ENCODE measurements around the gene COMMD9.
"Not testable (repeated sequence)": the region's sequence is repeated elsewhere in the genome, so short reads cannot be mapped to it uniquely, and the experiment has no call there.

Gene COMMD9

DNA sequence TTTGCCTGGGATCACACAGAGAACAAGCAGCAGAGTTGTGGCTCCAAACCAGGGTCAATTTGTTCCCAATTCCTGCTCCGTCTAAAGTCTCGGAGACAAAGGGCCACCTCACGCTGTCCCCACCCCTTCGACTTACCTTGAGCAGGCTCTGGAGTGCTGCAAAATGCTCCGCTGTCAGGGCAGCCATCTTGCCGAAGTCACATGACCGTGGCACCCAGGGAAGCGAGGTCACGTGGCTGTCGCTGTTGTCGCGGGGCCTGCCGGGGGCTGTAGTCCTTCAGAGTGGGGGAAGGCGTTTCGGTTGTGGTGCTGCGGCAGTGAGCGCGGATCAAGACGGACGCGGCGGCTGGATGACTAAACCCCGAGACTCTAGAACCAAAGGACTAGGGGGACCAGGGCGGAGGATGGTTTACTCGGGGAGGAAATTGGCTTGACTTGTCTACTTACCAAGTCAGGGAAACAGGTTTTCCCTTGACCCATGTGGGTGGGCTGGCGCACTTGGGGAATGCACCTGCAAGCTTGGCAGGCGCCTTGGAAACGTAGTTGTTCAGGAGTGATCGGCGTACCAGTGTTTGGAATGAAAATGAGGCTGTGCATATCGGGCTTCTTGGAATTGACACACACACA lies at the start of gene COMMD9:
TSS of gene COMMD9 (minus strand) at position 199 of the 627 bp plus-strand sequence. CDS start at position 187, 12 bp downstream.
- peak; percentile 91 for DNase-seq (ENCODE audit: low read depth)

DNA sequence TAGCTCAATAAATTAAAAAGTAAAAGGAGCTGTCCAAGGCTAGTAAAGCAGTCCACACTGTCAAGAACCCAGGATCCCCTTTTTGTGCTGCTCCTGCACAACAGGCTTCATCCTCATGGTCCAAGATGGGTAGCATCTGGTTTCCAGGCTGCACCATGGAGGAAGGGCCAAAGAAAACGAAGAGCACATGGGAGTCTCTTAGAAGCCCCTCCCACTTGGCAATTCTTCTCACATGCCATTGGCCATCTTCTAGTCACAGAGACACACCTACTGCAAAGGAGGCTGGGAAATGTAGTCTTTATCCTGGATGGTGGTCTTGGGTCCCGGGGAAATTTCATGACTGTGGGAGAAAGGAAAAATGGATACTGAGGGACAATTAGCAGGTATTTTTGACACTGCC lies 44.7 kb upstream of the COMMD9 start:
- no peak for DNase-seq (ENCODE audit: low read depth)

DNA sequence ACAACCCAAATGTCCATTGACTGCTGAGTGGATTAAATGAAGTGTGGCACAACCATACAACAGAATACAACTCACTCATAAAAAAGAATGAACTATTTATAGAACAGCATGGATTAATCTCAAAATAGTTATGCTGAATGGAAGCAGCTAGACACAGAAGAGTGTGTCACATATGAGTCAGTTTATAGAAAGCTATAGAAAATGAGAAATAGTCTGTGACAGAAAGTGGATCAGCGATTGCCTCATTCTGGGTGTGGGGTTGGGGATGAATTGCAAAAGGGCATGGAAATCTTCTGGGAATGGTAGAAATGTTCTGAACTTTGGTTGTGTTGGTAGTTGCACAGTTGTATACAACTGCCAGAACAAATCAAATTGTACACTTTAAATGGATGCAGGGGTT lies 44.2 kb upstream of the COMMD9 start:
- no peak for DNase-seq (ENCODE audit: low read depth)

DNA sequence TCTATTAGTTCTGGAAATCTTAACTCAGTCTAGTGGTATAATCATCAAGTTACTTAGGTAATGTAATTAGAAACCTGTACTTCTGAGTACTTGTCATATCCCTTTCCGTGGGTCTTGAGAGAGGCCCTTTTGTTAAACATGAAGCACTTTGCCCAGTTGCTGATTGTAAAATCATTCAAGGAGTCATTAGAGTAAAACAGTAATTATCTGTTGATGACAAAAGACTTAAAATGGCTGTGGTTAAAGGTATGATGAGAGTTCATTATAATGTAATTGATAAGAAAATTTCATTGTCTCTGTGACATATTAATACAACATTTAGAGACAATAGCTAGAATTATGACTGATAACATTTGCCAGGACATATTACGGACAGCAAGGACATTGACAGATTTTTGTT lies 41.2 kb upstream of the COMMD9 start:
- DNase-seq (ENCODE audit: low read depth): no peak

DNA sequence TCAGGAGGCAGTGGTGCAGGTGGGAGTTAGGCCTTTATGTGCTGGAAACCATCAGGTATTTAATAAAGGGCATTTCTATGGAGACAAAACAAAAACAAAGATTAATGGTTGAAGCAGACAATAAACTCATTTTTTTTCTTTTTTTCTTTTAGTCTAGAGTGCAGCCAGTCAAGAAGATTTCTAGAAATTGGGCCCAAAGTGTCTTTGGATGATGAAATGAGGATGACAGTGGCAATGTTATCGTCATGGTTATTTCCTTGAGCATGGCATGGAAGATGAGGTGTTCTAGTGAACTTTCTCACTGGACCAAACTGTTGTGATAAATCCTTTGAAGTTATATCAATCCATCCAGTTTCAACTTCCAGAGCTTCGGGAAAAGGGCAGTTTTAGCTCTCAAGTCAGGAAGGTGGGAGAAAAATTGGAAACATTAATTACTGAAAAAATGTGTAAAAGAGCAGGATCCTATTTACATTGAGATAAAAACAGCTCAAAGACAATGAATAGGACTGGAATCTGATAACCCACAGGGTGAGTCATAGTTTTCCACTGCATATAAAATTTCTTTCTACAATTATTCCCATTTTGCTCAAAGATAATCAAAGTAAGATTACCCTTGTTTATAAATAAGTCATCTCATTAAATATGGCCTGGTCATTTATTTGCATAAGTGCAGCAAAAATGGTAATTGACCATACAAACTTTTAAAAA lies 39.9 kb upstream of the COMMD9 start:
- no peak for DNase-seq (ENCODE audit: low read depth)

DNA sequence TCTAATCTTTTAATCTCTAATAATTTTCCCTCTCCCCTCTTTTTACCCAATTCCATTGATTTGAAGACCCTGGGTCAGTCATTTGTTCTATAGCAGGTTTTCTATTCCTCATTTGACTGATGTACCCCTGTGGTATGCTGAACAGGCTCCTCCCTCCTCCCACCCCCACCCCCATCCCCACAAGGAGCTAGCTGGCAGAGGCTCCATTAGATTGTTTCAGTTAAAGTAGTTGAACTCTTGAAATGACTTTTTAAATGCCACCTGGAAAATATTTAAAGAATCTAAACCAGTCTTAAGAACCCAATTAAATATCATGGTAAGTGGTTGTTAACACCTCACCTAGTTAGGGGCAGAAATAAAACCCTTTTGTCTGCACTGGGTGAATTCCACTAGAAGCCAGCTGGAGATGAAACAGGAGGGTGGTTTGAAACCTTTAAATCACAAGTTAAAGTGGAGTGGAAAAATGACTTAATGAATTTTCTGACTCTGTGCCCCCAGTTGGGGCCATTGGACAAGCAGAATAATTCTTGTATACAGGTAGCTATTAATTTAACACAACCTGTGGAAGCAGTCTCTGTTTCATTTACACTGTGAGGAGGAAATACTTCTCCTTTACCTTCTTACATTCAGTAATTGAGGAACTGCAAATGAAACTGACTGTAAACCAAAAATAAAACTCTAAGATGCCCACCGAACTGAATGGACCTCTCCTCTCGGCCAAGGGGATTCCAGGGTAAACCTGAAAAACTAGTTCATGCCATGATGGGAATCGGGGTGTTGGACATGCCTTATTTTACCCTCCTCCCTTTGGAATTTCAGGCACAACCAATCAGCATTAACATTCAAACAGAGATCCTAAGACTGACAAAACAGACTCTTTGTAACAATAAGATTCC lies 37.5 kb upstream of the COMMD9 start:
- DNase-seq (ENCODE audit: low read depth): no peak

DNA sequence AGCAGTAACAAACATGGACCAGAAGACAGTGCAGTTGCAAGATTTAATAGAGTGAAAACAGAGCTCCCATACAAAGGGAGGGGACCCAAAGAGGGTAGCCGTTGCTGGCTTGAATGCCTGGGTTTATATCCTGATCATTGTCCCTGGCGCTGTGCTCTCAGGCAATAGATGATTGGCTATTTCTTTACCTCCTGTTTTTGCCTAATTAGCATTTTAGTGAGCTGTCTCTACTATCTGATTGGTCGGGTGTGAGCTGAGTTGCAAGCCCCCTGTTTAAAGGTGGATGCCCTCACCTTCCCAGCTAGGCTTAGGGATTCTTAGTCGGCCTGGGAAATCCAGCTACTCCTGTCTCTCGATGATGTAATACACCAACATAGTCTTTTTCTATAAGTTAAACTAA lies 36.2 kb upstream of the COMMD9 start:
- DNase-seq (ENCODE audit: low read depth): not testable (repeated sequence)

DNA sequence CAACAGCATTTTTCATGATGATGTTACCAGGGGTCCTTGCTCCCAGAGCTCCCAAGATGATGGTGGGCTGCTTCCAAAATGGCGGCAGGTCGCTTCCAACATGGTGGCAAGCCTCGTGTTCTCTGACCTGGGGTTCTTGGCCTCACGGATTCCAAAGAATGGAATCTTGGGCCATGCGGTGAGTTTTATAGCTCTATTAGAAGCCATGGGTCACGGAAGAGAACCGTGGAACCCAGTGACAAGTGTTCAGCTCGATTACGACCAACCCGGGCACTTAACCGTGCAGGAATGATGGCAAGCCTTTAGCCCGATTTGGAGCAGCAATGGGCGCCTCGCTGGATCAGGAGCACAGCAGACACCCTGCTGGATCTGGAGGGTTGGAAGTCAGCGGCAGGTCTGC lies 35.7 kb upstream of the COMMD9 start:
- not testable (repeated sequence) for DNase-seq (ENCODE audit: low read depth)

DNA sequence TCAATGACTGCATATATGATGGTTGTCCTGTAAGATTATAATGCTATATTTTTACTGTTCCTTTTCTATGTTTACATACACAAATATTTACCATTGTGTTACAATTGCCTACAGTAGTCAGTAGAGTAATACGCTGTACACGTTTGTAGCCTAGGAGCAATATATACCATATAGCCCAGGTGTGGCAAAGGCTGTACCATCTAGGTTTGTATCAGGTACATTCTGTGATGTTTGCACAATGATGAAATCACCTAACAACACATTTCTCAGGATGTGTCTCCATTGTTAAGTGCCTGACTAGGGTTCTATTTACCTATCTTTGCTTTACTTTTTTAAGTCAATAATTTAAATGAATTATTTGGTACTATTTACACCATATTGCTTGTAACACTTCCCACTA lies 28.8 kb upstream of the COMMD9 start:
- no peak for DNase-seq (ENCODE audit: low read depth)

DNA sequence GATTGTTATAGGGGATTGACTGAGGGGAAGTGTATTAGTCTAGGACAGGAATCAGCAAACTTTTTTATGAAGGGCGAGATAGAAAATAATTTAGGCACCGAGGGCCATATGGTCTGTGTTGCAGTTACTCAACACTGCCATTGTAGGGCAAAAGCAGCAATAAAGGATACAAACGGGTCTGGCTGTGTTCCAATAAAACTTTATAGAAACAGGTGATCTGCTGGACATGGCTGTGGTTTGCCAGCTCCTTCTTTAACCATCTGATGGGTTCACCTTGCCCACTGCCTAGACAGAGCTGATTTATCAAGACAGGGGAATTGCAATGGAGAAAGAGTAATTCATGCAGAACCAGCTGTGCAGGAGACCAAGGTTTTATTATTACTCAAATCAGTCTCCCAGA lies 26.8 kb upstream of the COMMD9 start:
- DNase-seq (ENCODE audit: low read depth): no peak

DNA sequence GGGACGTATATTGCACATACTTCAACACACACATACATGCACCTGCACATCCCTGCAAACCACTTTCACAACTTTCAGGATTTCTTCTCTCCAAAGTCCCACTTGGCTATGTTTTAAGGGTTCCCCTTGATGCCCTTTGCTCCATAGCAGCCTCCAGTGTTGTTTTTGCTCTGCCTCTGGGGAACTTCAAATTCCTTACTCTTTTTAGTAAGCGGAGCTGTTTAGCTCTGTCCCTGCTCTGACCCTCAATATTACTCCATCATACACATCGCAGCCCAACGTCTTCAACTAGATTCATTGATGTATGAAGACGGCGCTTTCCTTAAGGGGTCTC lies 25.2 kb upstream of the COMMD9 start:
- no peak for DNase-seq (ENCODE audit: low read depth)

DNA sequence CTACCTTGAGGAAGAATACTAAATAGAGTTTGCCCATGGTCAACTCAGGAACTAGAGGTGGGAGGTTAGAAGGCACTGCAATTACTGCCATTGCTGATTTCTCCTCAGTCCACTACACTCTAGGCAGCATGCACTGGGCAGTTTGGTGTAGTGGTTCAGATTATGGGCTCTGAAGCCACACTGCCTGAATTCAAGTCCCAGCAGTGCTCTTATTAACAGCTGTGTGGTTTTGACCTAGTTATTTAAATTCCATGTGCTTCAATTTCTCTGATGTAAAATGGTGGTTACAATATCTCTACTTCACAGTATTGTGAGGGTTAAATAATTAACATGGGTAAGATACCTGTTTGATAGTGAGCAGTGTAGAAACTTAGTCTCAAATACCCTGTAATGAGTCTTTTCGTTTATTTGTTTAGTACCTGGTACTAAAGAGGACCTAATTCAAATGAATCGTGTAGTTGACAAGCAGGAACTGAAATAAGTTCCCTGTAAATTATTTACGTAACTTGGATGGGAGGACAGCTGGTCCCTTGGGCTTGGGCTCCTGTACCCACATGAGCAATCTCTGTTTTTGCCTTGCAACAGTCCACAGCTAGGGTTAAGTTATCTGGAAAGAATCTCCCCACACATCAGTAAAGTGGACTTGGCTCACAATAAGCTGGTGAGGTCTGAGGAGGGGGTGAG lies 24.7 kb upstream of the COMMD9 start:
- no peak for DNase-seq (ENCODE audit: low read depth)

DNA sequence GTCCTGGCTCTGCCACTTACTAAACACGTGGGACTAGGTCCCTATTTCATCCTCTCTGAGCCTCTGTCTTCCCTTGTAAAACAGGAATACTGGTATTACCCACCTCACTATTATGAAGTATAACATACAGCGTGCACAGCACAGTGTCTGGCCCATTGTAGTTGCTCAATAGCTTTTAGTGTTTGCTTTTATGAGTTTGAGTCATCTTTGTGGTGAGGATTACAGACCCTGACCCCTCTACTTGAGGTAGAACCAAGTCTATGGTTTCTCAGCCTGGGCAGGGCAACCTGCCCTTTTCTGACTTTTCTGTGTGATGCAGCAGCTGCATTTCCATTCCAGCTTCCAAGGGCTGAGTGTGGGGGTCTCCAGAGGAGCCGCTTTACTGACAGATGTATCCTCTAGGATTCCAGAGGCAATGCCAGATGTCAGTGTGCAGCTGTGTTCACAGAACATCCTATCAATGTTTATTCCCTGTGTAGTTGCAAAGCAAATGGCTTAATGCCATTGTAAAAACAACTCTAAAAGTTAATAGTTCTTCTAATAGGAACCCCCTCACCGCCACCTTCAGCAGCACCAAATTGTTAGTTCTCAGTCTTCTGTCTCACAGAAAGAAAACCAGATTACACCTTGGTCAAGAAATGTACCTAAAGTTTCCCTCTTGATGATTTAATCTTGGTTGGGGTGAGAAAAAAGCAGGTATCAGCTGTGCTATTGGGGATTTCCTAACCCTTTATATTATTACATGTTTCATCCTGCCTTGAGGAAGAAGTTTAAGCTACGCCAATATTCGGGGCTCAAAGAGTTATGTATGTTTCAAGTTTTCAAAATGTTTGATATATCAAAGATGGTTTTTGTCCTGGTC lies 23.6 kb upstream of the COMMD9 start:
- no peak for DNase-seq (ENCODE audit: low read depth)

DNA sequence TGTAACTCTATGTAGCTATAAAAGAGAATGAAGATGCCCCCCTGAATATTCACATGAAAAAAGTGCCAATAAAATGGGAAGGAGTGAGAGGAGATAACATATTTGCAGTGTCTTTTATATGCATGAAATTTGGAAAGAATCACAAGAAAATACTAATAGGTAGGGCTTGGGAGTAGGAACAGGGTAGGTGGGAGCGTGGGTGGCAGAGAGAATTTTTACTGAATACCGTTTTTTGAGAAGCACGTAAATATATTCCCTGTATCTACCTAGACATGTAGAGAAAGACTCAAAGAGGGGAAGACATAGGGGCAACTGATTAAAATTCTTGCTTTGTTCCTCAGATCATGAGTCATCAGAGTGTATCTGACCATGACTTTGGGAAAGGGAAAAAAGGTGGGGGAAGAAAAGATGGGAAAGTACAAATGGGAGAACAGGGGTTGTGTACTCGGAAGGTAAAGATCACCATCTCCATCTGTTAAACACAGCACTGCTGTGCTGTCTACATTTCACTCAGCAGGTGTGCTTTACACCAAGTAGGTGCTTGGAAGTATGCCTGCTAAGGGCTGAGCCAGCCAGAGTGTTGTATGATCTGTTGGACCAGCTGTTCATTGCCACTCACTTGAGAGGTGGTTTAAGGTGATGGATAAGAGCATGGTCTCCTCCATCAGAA lies 22.8 kb upstream of the COMMD9 start:
- DNase-seq (ENCODE audit: low read depth): no peak

DNA sequence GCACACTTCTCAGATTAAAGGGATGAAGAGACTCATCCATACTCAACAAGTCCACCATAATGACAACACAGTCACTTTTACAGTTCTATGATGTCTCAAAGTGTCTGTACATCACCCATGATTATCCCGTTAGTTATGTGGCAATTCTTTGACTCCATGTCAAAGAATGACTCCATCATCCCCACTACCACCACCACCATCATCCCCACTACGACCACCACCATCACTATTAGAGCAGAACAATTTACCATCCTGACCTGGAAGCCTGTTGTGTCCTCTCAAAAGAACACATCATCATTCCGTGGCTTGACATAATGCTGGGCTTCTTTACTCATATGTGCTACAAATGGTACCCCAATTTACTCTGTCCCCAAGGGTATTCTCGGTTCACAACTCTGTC lies 20.6 kb upstream of the COMMD9 start:
- no peak for DNase-seq (ENCODE audit: low read depth)

DNA sequence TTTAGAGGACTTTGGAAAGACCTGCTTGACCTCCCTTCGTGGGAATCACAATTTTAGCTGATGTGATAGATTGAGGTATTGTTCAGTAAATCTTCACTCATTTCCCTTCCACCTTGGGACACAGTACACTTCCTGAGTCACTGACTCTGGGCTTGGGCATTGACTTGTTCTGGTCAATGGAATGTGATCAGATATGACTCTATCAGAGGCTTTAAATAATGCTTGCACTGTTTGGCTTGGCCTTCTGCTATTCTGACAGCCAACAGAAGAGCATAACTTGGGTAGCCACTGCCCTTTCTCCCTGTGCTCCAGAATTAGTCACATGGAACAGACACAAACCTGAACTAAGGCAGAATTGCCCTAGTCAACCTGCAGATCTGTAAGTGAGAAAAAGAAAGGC lies 19.4 kb upstream of the COMMD9 start:
- DNase-seq (ENCODE audit: low read depth): no peak

DNA sequence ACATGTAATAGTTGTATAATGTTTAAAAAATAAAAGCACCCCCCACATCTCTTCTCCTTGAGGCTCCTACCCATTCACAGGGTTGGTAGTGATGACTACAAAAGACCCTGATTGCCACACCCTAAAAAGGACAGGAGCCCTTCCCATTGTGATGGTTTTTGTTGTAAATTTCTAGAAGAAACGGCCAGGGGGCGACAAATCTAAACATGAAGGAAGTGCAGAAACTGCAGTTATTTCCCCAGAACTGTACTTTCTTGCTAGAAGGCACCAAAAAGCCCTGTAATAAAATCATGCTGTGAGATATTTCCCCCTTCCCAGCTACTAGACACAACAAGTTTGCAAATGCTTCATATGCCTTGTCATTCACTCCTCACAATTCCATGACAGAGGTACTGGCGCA lies 17.7 kb upstream of the COMMD9 start:
- DNase-seq (ENCODE audit: low read depth): no peak

DNA sequence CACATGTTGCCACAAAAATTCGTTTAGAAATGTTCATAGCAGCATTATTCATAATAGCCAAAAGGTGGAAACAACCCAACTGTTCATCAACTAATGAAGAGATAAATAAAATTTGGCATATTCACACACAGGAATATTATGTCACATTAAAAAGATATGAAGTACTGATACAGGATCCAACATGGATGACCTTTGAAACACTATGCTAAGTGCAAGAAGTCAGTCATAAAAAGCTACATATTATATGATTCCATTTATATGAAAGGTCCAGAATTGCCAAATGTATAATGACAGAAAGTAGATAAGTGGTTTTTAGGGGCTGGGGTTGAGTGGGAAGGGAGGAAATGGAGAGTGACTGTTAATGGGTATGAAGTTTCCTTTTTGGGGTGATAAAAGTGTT lies 15.8 kb upstream of the COMMD9 start:
- DNase-seq (ENCODE audit: low read depth): no peak

DNA sequence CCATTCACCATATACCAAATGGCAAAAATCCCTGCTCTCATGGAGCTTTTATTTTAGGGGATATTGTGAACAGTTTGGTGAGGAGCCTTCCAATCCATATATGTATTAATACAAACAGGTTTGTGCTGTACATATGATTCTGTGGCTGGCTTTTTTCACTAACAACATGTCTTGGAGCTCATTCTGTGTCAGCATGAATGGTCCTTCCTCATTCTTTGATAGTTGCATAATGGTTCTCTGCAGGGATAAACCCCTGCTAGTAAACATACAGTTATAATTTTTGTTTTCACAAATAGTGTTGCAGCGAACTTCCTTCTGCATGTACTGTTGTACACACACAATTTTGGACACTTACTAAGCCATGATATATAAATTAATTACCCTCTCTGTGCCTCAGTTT lies 15.1 kb upstream of the COMMD9 start:
- no peak for DNase-seq (ENCODE audit: low read depth)

DNA sequence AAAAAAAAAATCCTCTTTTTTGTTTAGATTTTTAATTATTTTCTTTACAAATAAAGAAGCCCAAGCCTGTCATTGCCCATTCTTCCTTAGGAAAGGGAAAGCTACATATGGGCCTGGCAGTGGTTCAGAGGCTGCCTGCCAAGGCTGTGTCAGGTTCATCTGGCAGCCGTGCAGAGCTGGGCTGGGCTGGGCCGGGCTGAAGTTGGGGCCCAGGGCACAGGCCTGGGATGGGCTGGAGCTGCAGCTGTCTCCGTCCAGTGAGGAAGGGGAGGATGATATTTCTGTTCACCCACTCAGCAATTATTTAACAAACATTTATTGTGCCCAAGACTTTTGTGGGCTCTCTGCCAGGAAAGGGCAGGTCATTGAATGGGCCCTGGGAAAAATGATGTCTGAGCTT lies 11.4 kb upstream of the COMMD9 start:
- DNase-seq (ENCODE audit: low read depth): no peak
